Measurements from ENCODE around the gene DOHH.

The DOHH gene

GRCh38 chr19:3505598-3506383, 5.3 kb upstream of the DOHH start, which contains the start of gene FZR1:
Gene FZR1, plus strand, starts transcription at chr19:3506311. Its CDS starts 16,679 bp downstream, at chr19:3522990.
- peak; percentile 98 to 99 for DNase-seq (ENCODE audit: extremely low read depth in 1 of 2, low read depth in 1 of 2)

DNA sequence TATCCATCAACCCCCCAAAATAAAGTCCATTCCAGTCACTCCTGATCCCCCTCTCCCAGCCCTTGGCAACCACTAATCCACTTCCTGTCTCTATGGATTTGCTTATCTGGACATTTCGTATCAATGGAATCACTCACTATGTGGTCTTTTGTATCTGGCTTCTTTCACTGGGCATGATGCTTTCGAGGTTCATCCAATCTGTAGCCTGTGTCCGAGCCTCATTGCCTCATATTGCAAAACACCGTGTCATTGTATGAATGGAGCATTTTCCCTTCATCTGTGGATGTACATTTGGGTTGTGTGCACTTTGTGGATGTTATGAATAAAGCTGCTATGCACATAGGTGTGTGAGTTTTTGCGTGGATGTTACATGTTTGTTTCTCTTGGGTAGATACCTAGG, 4.3 kb upstream of the DOHH start:
- DNase-seq (ENCODE audit: extremely low read depth in 1 of 2, low read depth in 1 of 2) = no peak

DNA sequence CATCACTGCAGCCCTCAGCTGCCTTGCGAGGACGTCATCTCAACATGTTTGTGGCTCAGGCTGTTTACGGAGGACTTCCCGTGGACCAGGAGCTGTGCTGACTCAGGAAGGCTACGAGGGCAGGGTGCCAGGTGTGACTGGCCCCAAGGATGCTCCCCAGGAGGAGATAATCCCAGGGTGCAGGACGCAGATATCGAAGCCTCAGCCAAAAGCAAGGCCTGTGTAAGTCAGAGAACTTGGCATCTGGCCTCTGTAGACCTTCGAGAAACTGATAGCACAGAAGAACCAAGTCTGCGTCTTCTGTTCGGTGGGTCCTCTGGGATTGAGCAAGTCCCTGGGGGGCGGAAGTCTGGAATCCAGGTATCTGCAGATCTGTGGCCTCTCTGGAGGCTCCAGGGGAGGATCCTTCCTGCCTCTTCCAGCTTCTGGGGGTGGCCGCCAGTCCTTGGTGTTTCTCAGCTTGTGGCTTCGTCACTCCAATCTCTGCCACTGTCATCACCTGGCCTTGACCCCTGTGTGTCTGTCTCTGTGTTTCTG, 2.6 kb upstream of the DOHH start:
- DNase-seq (ENCODE audit: extremely low read depth in 1 of 2, low read depth in 1 of 2) = no peak

DNA sequence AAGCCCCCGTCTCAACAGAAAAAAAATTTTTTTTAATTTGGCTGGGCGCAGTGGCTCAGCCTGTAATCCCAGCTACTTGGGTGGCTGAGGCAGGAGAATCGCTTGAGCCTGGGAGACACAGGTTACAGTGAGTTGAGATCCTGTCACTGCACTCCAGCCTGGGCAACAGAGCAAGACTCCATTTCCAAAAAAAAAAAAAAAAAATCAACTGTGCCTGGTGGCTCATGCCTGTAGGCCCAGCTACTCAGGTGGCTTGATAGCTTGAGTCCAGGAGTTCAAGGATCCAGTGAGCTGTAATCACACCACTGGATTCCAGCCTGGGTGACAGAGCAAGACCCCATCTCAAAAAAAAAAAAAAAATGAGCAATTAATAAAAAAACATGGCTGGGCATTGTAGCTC, 1.3 kb upstream of the DOHH start:
- DNase-seq (ENCODE audit: extremely low read depth in 1 of 2, low read depth in 1 of 2) = no peak

DNA sequence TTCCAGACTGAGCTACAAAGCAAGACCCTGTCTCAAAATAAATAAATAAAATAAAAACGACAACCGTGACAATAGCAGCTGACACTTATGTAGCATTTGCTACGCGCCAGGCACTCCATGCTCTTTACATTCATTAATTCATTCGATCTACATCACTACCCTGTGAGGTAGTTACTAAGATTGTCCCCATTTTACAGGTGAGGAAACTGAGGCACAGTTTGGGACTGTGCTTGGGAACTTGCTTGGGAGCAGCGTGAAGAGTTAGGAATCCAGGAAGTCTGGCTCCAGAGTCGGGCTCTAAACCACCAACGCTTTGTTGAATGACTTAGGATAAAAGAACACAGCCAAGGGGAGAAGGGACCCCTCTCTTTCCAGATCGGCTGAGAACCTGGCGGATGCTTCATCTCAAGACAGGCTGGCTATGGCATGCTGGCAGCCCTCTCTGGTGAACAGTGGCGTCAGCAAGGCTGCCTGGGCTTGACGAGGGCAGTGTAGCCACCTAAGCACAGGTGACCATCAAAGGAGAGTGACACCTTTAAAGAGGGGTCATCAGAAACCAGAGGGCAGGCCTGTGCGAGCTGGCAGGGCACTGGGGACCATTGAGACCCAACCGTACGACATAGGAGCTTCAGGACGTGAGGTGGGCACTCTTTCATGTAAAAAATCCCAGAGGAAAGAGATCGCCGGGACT, 591 bp downstream of the DOHH start:
- DNase-seq (ENCODE audit: extremely low read depth in 1 of 2, low read depth in 1 of 2) = no peak

- no peak for DNase-seq (ENCODE audit: extremely low read depth in 1 of 2, low read depth in 1 of 2)
These were observed 2.5 kb downstream of the DOHH start for GRCh38 chr19:3497757-3498520.

DNA sequence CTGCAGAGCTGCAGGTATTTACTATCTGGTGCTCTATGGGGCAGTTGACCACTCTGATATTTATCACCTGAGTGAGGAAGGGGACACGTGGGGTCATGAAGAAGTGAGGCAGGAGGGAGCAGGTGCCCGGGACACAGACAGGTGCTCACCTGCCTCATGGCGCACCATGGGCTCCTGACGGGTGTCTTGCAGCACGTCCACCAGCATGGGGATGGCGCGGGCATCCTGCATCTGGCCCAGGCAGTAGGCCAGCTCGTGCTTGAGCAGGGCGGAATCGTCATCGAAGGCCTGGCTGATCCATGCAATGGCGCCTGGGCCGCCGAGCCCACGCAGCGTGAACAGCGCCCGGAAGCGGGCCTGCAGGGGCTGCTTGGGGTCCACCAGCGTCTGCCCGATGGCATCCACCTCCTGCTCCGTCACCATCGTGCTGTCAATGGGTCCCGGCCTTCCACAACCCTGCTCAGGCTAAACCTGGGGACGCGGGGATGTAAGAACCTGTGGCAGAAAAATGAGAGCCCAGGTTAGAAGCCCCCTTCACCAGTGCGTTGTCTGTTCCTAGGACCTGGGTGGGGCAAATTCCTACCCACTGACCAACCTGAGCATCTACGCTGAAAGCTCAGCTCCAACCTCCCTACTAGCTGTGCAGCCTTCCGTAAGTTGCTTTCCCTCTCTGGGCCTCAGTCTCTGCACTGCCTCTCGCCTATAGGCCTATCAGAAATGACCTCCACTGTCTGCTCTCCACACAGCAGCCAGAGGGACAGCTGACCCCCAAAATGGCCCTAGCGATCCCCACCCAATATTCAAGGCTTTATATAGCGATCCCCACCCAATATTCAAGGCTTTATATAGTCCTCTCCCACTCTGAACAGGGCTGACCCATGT, 3.8 kb downstream of the DOHH start:
- no peak for DNase-seq (ENCODE audit: extremely low read depth in 1 of 2, low read depth in 1 of 2)

GRCh38 chr19:3494559-3494958, 5.9 kb downstream of the DOHH start:
- no peak for DNase-seq (ENCODE audit: extremely low read depth in 1 of 2, low read depth in 1 of 2)

GRCh38 chr19:3494051-3494450, 6.4 kb downstream of the DOHH start:
- DNase-seq (ENCODE audit: extremely low read depth in 1 of 2, low read depth in 1 of 2) = no peak

DNA sequence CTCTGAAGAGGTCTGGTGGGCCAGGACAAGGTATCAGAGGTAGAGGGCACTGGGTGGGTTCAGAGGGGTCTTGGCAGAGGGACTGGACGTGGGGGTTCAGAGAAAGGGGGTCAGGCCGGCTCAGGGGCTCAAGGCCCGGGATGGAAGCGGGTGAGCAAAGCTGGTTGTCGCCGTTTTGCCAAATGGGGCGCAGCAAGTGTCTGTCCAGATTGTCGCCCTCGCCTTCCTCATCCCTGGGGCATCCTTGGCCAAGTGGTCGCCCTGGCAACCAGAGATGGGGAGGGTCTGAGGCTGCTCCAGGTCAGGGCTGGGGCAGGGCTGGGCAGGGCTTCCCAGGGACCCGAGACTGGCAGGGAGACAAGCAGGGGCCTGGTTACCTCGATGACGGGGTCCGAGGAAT, 6.8 kb downstream of the DOHH start:
- no peak for DNase-seq (ENCODE audit: extremely low read depth in 1 of 2, low read depth in 1 of 2)

DNA sequence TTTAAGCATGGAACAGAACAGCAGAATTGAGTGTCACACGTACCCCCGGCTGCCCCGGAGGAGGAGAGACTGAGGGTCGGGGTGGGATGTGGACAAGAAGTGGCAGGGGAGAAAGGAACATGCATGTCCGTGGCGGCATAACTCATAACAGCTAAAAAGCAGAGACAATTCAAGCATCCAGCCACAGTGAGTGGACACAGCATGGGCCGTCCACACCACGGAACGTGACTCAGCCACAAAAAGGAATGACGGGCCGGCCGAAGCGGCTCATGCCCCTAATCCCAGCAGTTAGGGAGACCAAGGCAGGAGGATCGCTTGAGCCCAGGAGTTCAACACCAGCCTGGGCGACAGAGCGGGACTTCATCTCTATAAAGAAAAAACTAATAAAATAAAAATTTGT, 7.6 kb downstream of the DOHH start:
- no peak for DNase-seq (ENCODE audit: extremely low read depth in 1 of 2, low read depth in 1 of 2)

DNA sequence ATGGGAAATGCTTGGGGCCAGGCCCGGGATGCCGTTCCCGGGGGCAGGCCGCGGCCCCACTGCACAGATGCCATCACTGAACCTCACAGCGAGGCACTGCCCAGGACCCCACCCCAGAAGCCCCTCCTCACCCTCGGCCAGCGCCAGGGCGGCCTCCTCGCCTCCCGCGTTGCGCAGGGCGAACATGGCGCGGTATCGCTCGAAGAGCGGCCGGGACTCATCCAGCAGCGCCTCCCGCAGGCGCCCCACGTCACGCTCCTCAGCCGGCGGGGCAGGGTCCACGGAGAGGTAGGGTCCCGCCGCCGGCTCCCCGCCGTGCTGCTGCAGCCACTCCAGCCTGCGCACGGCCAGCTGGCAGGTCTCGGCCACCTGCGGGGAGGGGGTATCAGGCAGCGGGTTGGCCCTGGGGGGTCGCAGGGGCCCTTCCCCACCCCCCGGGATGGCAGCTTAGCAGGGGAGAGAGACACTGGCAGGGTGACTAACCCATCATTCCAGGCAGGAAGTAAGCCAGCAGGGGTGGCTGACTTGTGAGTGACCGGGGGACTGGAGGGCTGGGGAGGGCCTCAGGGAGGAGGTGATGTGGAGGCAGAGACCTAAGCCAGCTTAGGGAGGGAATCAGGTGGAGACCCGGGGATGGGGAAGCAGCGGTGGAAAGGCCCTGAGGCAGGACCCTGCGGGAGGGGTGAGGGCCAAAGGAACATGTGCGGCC, 8.2 kb downstream of the DOHH start:
- no peak for DNase-seq (ENCODE audit: extremely low read depth in 1 of 2, low read depth in 1 of 2)

DNA sequence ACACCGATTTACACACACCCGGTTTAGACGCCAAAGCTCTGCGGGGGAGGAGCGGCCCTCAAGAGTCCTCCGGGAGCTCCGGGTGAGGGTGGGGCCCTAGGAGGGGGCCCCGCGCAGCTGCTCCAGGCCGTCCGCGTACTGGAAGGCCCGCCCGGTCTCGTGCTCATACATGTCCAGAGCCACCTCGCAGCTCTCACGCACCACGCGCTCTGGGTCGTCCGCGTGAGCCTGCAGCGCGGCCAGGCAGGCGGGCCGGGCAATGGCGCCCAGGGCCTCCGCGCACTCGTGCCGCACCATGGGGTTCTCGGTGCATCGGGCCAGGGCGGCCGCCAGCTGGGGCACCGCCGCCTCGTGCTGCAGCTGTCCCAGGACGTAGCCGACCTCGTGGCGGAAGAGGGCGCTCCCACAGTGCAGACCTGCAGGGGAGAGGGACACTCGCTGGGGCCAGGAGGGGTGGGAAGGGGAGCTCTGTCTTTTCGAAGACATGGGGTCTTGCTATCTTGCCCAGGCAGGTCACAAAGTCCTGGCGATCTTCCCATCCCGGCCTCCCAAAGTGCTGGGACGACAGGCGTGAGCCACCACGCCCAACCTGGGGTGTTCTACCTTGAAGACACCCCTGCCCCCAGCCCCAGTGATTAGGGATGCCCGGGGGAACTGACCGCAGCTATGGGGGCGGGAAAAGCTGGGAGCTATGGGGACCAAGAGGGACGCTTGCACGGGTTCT, 8.9 kb downstream of the DOHH start:
- DNase-seq (ENCODE audit: extremely low read depth in 1 of 2, low read depth in 1 of 2) = no peak

- DNase-seq (ENCODE audit: extremely low read depth in 1 of 2, low read depth in 1 of 2) = no peak
These were observed 17.2 kb downstream of the DOHH start, which contains the start of gene SMIM44 for GRCh38 chr19:3483226-3483628. Gene SMIM44, minus strand, starts transcription at chr19:3483441. Its CDS starts 38 bp downstream, at chr19:3483403.

DNA sequence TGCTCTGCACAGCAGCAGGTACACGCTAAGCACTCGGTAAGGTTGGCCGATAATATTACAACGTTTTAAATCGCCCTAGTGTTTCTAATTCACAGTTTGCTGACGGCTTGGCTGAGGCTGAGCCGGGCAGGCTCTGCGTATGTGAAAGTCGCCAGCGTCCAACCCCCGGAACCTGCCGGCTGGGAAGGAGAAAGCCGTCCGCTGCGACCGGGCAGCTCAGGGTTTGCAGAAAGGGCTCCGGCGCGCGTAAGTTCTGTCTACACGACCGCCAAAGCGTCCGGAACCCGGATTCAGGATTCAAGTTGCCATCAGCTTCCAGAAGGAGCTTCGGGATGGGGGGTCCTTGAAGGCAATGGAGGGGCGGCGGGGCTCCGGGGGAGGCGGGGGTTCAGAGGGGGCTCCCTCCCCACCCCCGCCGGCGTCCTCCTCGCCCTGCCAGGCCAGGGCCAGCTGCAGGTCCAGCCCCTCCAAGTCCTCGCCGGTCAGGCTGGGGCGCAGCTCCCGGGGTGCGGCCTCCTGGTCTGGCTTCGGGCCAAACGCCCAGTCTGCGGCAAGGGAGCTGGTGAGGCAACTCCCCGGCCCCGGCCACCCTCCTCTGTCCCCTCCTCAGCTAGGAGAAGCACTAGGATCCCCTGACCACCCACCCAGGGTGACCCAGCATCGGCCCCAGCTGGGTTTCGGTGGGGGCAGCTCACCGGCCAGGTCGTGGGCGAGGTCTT, 17.8 kb downstream of the DOHH start:
- no peak for DNase-seq (ENCODE audit: extremely low read depth in 1 of 2, low read depth in 1 of 2)

DNA sequence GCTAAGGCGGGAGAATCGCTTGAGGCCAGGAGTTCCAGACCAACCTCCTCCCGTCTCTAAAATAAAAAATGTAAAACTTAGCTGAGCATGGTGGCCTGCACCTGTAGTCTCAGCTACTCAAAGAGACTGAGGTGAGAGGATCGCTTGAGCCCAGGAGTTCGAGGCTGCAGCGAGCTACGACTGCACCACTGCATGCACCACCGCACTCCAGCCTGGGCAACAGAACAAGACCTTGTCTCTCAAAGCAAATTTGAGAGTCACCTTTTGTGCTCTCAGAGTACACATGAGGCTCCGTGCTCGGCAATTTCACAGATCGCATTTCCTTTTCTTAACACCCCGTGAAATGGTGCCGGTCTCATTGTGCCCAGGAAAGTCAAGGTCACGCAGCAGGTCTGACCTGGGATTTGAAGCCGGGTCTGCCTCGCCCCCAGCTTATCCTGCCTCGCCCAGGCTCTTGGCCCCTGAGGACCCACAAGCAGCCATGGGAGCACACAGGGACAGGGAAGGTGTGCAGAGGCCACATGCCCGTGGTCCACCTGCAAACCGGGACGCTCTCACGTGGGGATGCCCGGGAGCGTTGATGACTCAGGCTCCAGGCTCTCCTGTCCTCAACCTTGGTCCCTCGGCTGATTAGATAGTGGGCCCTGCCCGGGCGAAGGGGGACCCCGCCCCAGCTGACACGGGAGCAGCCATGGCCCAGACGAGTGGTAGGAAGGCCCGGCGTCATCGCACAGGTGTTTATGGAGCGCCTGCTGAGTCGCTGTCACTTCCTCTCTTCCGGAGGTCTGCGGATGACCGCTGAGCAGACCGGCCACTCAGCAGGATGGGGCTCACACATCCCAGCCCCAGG, 19.0 kb downstream of the DOHH start:
- DNase-seq (ENCODE audit: extremely low read depth in 1 of 2, low read depth in 1 of 2) = no peak

- DNase-seq (ENCODE audit: extremely low read depth in 1 of 2, low read depth in 1 of 2) = no peak
These were observed 19.9 kb downstream of the DOHH start, which contains the start of gene SMIM24 for GRCh38 chr19:3480383-3481091. Gene SMIM24, minus strand, starts transcription at chr19:3480525. Its CDS starts 62 bp downstream, at chr19:3480463.
